GM19025 (cell line): ENCODE results near the gene CDRT4.
A peak's percentile ranks its signal among the peaks of the same experiment; 100 is the strongest.
"Not testable (repeated sequence)": the region's sequence is repeated elsewhere in the genome, so short reads cannot be mapped to it uniquely, and the experiment has no call there.

Experiments used
- ATAC-seq: cut with Tn5 transposase; IDR thresholded peaks from one replicate; pipeline ENCODE4 v1.9.1; 2021; ENCODE audit warnings: mild to moderate bottlenecking, low read depth, moderate library complexity; ENCODE audit not compliant: unreplicated experiment

CDRT4 gene

GRCh38 chr17:15467592-15467991, at the start of gene CDRT4:
Gene CDRT4, minus strand, starts transcription at chr17:15467621. Its CDS starts 27,383 bp downstream, at chr17:15440238.
- no peak for ATAC-seq

- no peak for ATAC-seq
These were observed 48.7 kb upstream of the CDRT4 start for GRCh38 chr17:15516150-15516549.

- no peak for ATAC-seq
These were observed 47.0 kb upstream of the CDRT4 start for GRCh38 chr17:15514469-15514868.

- ATAC-seq, result no peak
These were observed 46.5 kb upstream of the CDRT4 start for GRCh38 chr17:15513856-15514459.

GRCh38 chr17:15513058-15513791, 45.8 kb upstream of the CDRT4 start:
- no peak for ATAC-seq

GRCh38 chr17:15512071-15512709, 44.8 kb upstream of the CDRT4 start:
- no peak for ATAC-seq

GRCh38 chr17:15511142-15511541, 43.7 kb upstream of the CDRT4 start:
- ATAC-seq, result no peak

GRCh38 chr17:15510361-15510760, 42.9 kb upstream of the CDRT4 start:
- ATAC-seq, result no peak

- no peak for ATAC-seq
These were observed 41.7 kb upstream of the CDRT4 start for GRCh38 chr17:15509095-15509494.

- no peak for ATAC-seq
These were observed 41.0 kb upstream of the CDRT4 start for GRCh38 chr17:15508466-15508865.

GRCh38 chr17:15507896-15508295, 40.5 kb upstream of the CDRT4 start:
- no peak for ATAC-seq

- no peak for ATAC-seq
These were observed 39.6 kb upstream of the CDRT4 start for GRCh38 chr17:15507001-15507400.

GRCh38 chr17:15505708-15506107, 38.3 kb upstream of the CDRT4 start:
- not testable (repeated sequence) for ATAC-seq

- no peak for ATAC-seq
These were observed 36.3 kb upstream of the CDRT4 start for GRCh38 chr17:15503731-15504130.

- peak; percentile 78 for ATAC-seq
These were observed 35.1 kb upstream of the CDRT4 start for GRCh38 chr17:15502369-15503112.

- ATAC-seq, result no peak
These were observed 34.4 kb upstream of the CDRT4 start for GRCh38 chr17:15501793-15502192.

GRCh38 chr17:15501282-15501681, 33.9 kb upstream of the CDRT4 start:
- no peak for ATAC-seq

- ATAC-seq, result no peak
These were observed 30.7 kb upstream of the CDRT4 start for GRCh38 chr17:15498107-15498506.

GRCh38 chr17:15496735-15497670, 29.6 kb upstream of the CDRT4 start:
- ATAC-seq, result no peak

- no peak for ATAC-seq
These were observed 27.4 kb upstream of the CDRT4 start for GRCh38 chr17:15494821-15495220.
